Fibroblast of lung (primary cell): ENCODE results near the gene AGTPBP1. TPM values are rescaled to one million over a fixed set of nuclear protein-coding genes. Genes with fewer than 3 reads are reported as not detected.

Source experiments
- DNase-seq, 2 donors: peaks; one replicate each; pipeline versions ENCODE4 v3.0.0 to v3.0.0-alpha.2; 2010; ENCODE audit warnings: low read depth in 2 of 2
- H2AFZ ChIP-seq: 2 replicates; pipeline ENCODE4 v1.5.1; 2012; ENCODE audit warnings: low read length, control low read depth, inconsistent platforms
- H3K27ac ChIP-seq: 2 replicates; pipeline ENCODE4 v1.5.1; 2011; ENCODE audit warnings: low read length, control low read depth; ENCODE audit not compliant: insufficient read depth
- H3K27me3 ChIP-seq: 2 replicates; pipeline ENCODE4 v1.5.1; 2011; ENCODE audit warnings: mild to moderate bottlenecking, low read length; ENCODE audit not compliant: control insufficient read depth, insufficient read depth
- H3K36me3 ChIP-seq: 2 replicates; pipeline ENCODE4 v1.5.1; 2011; ENCODE audit warnings: low read length; ENCODE audit not compliant: control insufficient read depth, insufficient read depth
- H3K4me1 ChIP-seq: 2 replicates; pipeline ENCODE4 v1.5.1; 2011; ENCODE audit warnings: low read length; ENCODE audit not compliant: control insufficient read depth, insufficient read depth; ENCODE audit errors: extremely low read depth
- H3K4me2 ChIP-seq: 2 replicates; pipeline ENCODE4 v1.5.1; 2011; ENCODE audit warnings: low read length, control low read depth; ENCODE audit not compliant: insufficient read depth; ENCODE audit errors: extremely low read depth
- H3K4me3 ChIP-seq, 4 experiments: fragments of 200-600 bp in 1 of 4; sonication (generic) in 1 of 4; replicated peaks in 1 of 4; 2 replicates each; pipeline ENCODE4 v1.5.1; 2011 to 2016; ENCODE audit warnings: low read length in 4 of 4, low read depth in 3 of 4, mild to moderate bottlenecking in 3 of 4, control low read depth in 2 of 4, inconsistent platforms in 1 of 4, mixed read lengths in 1 of 4; ENCODE audit not compliant: insufficient read depth in 1 of 4; ENCODE audit errors: control extremely low read depth in 1 of 4
- H3K79me2 ChIP-seq: 2 replicates; pipeline ENCODE4 v1.5.1; 2012; ENCODE audit warnings: mild to moderate bottlenecking, low read length, inconsistent platforms; ENCODE audit not compliant: control insufficient read depth, insufficient read depth
- H3K9ac ChIP-seq: 2 replicates; pipeline ENCODE4 v1.5.1; 2011; ENCODE audit warnings: mild to moderate bottlenecking, low read length, control low read depth; ENCODE audit not compliant: insufficient read depth
- H3K9me3 ChIP-seq: 2 replicates; pipeline ENCODE4 v1.5.1; 2012; ENCODE audit warnings: low read depth, low read length; ENCODE audit not compliant: control insufficient read depth, insufficient read depth
- H4K20me1 ChIP-seq: 2 replicates; pipeline ENCODE4 v1.5.1; 2011; ENCODE audit warnings: low read length; ENCODE audit not compliant: control insufficient read depth, insufficient read depth; ENCODE audit errors: extremely low read depth
- CTCF ChIP-seq, 2 donors: IDR thresholded peaks in 1 of 2; conservative IDR thresholded peaks in 1 of 2; 1 replicate in 1 of 2; 2 replicates in 1 of 2; pipeline ENCODE4 v1.5.1; 2011 to 2012; ENCODE audit warnings: low read length in 2 of 2, control low read depth in 1 of 2, inconsistent platforms in 1 of 2, low read depth in 1 of 2, mild to moderate bottlenecking in 1 of 2
- EZH2 ChIP-seq: IDR thresholded peaks from 2 replicates; pipeline ENCODE4 v1.5.1; 2012; ENCODE audit warnings: low read length, control low read depth, mild to moderate bottlenecking; ENCODE audit errors: missing control alignments
- polyA plus RNA-seq, 2 donors: library from polyadenylated mRNA; depleted of rRNA in 1 of 2; stranded (reverse) in 1 of 2; unstranded in 1 of 2; fragments of >200 nt; gene quantifications; 2 replicates each; pipeline ENCODE4 v1.2.1, GENCODE V29; 2011 to 2012; ENCODE audit warnings: missing spikeins in 1 of 2
- total RNA-seq: library from RNA; depleted of rRNA; stranded (reverse); fragments of >200 nt; gene quantifications from 2 replicates; pipeline ENCODE4 v1.2.1, GENCODE V29; 2014

AGTPBP1 gene
- total and polyA plus RNA-seq, 2 donors (not counting 1 experiment from before 2014, with no cell fraction given): 10.6 to 10.7 TPM

- no peak overlapping the region for H2AFZ ChIP-seq
- no peaks in the 10 kb centered on the region for H3K36me3 ChIP-seq
- no peaks in the 10 kb centered on the region for H3K79me2 ChIP-seq
- no peak overlapping the region for H3K4me3 ChIP-seq
- H4K20me1 ChIP-seq: no peaks in the 10 kb centered on the region
- no peaks in the 10 kb centered on the region for H3K9me3 ChIP-seq
- no peak overlapping the region for H3K27ac ChIP-seq
- no peak overlapping the region for H3K4me2 ChIP-seq
- H3K27me3 ChIP-seq: no peaks in the 10 kb centered on the region
- no peak for DNase-seq
- no peaks in the 10 kb centered on the region for H3K4me1 ChIP-seq
- TF ChIP-seq EZH2 (no peak), CTCF (conservative IDR thresholded peaks at IDR 0.05 in 1 of 2, IDR thresholded peaks at IDR 0.05 in 1 of 2; ENCODE audit: low read depth in 1 of 2, low read length in 2 of 2) (no peak)
- no peak overlapping the region for H3K9ac ChIP-seq
Measured at GRCh38 chr9:85702726-85703289, 38.9 kb downstream of the AGTPBP1 start.

- Histone ChIP-seq H3K9ac (no peak overlapping the region), H3K4me1 (no peaks in the 10 kb centered on the region), H3K4me2 (no peak overlapping the region), H3K9me3 (no peaks in the 10 kb centered on the region), H3K4me3 (no peak overlapping the region), H3K36me3 (no peaks in the 10 kb centered on the region), H2AFZ (no peak overlapping the region), H3K27me3 (no peaks in the 10 kb centered on the region), H3K27ac (no peak overlapping the region), H3K79me2 (no peaks in the 10 kb centered on the region), H4K20me1 (no peaks in the 10 kb centered on the region)
- TF ChIP-seq CTCF (conservative IDR thresholded peaks at IDR 0.05 in 1 of 2, IDR thresholded peaks at IDR 0.05 in 1 of 2; ENCODE audit: low read depth in 1 of 2, low read length in 2 of 2) (no peak), EZH2 (no peak)
- DNase-seq: no peak
Measured at GRCh38 chr9:85702191-85702590, 39.6 kb downstream of the AGTPBP1 start.

GRCh38 chr9:85700330-85700729 is 41.4 kb downstream of the AGTPBP1 start:
- no peak overlapping the region for H3K4me3 ChIP-seq
- H3K4me1 ChIP-seq: no peaks in the 10 kb centered on the region
- no peak overlapping the region for H3K9ac ChIP-seq
- H3K27ac ChIP-seq: no peak overlapping the region
- DNase-seq: no peak
- no peaks in the 10 kb centered on the region for H3K79me2 ChIP-seq
- H3K36me3 ChIP-seq: no peaks in the 10 kb centered on the region
- no peaks in the 10 kb centered on the region for H4K20me1 ChIP-seq
- no peak overlapping the region for H3K4me2 ChIP-seq
- TF ChIP-seq EZH2: no peak
- no peak for TF ChIP-seq CTCF (conservative IDR thresholded peaks at IDR 0.05 in 1 of 2, IDR thresholded peaks at IDR 0.05 in 1 of 2; ENCODE audit: low read depth in 1 of 2, low read length in 2 of 2)
- H2AFZ ChIP-seq: no peak overlapping the region
- no peaks in the 10 kb centered on the region for H3K9me3 ChIP-seq
- H3K27me3 ChIP-seq: no peaks in the 10 kb centered on the region
